Left cardiac atrium (tissue), 4 donors: ENCODE measurements around the gene WNT7B. TPM values are rescaled to one million over a fixed set of nuclear protein-coding genes. Genes with fewer than 3 reads are reported as not detected.

Experiments
- ATAC-seq, 2 donors: fragments of 200-7000 bp; cut with Tn5 transposase; one replicate each; pipeline ENCODE4 v1.9.1; 2020; ENCODE audit warnings: mild to moderate bottlenecking in 2 of 2, moderate library complexity in 2 of 2
- DNase-seq: peaks from one replicate; pipeline ENCODE4 v3.0.0-alpha.2; 2020
- intact Hi-C, 2 donors: fragments of 100-400 bp; cut with DNase I; formaldehyde crosslinking; loops; one replicate each; pipeline versions ENCODE4 v1.14.1 to v1.15.1; 2022 to 2023
- total RNA-seq, 2 donors: library from RNA; stranded (reverse); fragmentation: NEBNext Ultra II Directional; extraction: Animal tissue kit (Norgen Biotek cat#: 25700); gene quantifications; one replicate each; pipeline ENCODE4 v1.2.1, GENCODE V29; 2021
- donor health status: DM: no; HTN: yes; CAD: no.
- donor health status: DM: no; HTN: yes; CAD: no; lungs with severe emphysema.
- donor health status: DM: yes; HTN: yes; CAD: no.
- donor health status: Dilated cardiomyopathy.

WNT7B gene
- total RNA-seq, 2 donors from 2014 or later = not detected

- DNase-seq (peak; percentile 15), ATAC-seq (no peak)
- intact Hi-C loops = loop anchor here in 1 of 2 donors (10.0 kb wide), 1 partner anchor 316 kb away; no protein-coding TSS in a partner anchor
Measured at GRCh38 chr22:45998638-45999378, 21.8 kb upstream of the WNT7B start.

GRCh38 chr22:45997777-45998637 is 21.0 kb upstream of the WNT7B start:
- ATAC-seq = peak; percentile 25 to 41
- intact Hi-C loops = loop anchor here in 1 of 2 donors (10.0 kb wide), 1 partner anchor 317 kb away; no protein-coding TSS in a partner anchor
- peak; percentile 26 for DNase-seq

GRCh38 chr22:45997077-45997776 is 20.3 kb upstream of the WNT7B start:
- intact Hi-C loops = loop anchor here in 1 of 2 donors (10.0 kb wide), 1 partner anchor 318 kb away; no protein-coding TSS in a partner anchor
- DNase-seq (peak; percentile 92), ATAC-seq (peak; percentile 87)

DNA sequence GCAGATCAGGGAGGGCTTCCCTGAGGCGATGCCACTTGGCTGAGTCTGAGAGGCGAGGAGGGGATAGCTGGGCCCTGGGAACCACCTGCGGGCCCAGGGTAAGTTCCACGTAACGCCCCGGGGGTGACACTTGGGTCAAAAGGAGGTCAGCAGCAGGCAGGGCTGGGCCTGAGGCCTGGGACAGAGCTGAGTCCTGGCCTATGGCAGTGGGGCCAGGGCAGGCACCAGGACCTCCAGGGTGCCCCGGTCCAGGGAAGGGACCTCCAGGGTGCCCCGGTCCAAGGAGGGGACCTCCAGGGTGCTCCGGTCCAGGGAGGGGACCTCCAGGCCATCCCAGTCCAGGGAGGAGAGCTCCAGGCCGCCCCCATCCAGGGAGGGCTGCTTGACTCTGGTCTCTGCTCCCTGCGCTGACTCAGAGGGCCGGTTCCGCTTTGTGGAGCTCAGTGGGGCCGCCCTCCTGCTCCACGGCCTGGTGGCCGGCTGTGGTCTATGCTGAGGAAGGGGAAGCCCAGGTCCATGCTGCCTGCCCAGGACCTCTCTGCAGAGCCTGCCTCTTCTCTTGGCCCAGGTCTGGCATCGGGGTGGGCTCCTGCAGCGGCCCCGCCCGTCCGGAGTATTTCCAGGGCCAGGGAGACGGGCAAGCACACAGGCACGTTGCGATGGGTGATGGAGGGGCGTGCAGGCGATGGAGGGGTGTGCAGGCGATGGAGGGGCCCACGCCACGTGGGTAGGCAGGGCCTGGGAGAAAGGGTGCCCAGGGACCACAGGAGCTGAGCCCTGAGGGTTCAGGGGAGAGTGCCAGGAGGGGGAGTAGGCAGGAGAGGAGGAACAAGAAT is 19.5 kb upstream of the WNT7B start:
- peak; percentile 20 to 64 for ATAC-seq
- intact Hi-C loops = loop anchor here in 1 of 2 donors (10.0 kb wide), 1 partner anchor 318 kb away; no protein-coding TSS in a partner anchor
- DNase-seq = peak; percentile 79

DNA sequence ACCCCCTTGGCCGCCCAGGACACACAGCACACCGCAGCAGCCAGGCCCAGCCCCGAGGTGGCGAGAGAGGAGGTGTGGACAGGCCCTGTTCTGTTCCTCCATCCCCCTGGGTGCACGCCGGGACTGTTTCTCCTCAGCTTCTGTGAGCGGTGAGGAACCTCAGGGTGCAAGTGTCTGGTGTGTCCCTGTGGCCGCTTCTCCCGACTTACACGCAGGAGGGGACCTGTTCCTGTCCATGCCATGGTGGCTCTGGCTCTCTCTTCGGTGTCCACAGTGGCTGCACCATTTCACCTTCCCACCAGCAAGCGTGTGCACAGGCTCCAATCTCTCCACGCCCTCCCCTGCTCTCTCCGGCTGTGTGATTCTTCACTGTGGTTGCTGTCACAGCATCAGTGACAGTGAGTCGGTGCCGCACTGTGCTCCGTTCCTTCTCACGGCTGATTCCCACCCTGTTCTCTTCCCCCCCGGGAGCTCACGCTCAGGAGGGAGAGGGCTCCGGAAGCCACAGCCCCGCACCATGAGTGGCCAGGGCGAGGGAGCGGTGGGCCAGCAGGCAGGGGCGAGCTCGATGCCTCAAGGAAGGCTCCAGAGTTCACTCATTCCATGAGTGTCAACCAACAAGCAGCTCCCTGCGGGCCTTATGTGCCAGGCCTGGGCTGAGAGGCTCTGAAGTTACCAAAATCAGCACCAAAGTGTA is 18.6 kb upstream of the WNT7B start:
- ATAC-seq (no peak), DNase-seq (peak; percentile 26)
- intact Hi-C loops = loop anchor here (1.0 to 10.0 kb wide), 2 partner anchors 121 to 319 kb away; no protein-coding TSS in a partner anchor

- DNase-seq = peak; percentile 85
- intact Hi-C loops = loop anchor here (1.0 to 10.0 kb wide), 3 partner anchors 122 to 320 kb away; no protein-coding TSS in a partner anchor
- peak; percentile 37 to 49 for ATAC-seq
Measured at GRCh38 chr22:45994491-45995404, 17.8 kb upstream of the WNT7B start.

GRCh38 chr22:45993841-45994240 is 16.9 kb upstream of the WNT7B start:
- DNase-seq = no peak

DNA sequence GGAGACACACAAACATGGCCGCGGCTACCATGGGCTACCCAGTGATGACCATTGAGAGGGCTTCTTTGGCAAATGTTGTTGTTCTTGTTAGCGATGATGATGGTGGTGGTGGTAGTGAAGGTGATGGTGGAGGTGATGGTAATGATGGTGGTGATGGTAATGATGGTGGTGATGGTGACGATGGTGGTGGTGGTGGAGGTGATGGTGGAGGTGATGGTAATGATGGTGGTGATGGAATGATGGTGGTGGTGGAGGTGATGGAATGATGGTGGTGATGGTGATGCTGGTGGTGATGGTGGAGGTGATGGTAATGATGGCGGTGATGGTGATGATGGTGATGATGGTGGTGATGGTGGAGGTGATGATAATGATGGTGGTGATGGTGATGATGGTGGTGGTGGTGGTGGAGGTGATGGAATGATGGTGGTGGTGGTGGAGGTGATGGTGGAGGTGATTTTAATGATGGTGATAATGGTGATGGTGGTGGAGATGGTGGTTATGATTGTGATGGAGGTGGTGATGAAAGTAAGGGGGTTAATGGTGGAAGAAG is 16.3 kb upstream of the WNT7B start:
- DNase-seq (no peak), ATAC-seq (no peak)
- intact Hi-C loops = loop anchor here (5.0 to 10.0 kb wide), 2 partner anchors 319 to 322 kb away; no protein-coding TSS in a partner anchor

More at GRCh38 chr22:45993841-45994240, 16.9 kb upstream of the WNT7B start:
- no peak for ATAC-seq
- intact Hi-C loops = loop anchor here (5.0 to 10.0 kb wide), 2 partner anchors 318 to 321 kb away; no protein-coding TSS in a partner anchor

DNA sequence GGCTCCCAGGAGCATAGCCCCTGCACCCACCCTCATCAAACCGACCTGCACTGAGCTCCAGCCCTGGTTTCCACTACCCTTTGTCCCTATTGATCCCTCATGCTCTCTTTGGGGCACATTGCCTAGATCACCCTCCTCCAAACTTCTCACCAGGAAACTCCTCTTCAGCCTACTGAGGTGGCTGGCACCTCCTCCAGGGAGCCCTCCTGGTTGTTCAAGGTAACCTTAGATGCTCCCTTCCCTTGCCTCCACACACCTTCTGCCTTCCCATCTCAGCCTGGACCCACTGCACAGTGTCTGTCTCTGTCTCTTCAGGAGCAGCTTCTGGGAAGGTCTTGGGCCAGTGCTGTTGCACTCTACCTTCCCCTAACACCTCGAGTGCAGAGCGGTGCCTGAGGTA is 15.8 kb upstream of the WNT7B start:
- DNase-seq = no peak
- intact Hi-C loops = loop anchor here (5.0 to 10.0 kb wide), 2 partner anchors 320 to 322 kb away; no protein-coding TSS in a partner anchor
- no peak for ATAC-seq

DNA sequence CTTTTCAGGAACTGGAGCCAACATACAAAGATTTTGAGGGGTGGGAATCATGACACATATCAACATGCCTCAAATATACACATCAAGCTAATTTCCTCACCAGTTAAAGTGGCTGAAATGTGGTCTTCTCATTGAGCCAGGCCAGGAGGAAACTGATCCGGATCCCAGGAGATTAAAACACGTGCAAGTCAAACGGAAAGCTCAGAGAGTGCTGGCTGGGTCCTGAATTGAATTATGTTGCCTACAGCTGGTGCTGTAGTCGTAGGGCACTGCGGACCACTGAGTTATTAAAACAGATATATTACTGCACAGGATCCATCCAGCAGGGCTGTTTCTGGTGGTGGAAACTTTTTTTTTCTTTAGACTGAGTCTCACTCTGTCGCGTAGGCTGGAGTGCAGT is 14.1 kb upstream of the WNT7B start:
- intact Hi-C loops = loop anchor here (5.0 to 10.0 kb wide), 2 partner anchors 321 to 324 kb away; no protein-coding TSS in a partner anchor
- ATAC-seq (no peak), DNase-seq (no peak)

DNA sequence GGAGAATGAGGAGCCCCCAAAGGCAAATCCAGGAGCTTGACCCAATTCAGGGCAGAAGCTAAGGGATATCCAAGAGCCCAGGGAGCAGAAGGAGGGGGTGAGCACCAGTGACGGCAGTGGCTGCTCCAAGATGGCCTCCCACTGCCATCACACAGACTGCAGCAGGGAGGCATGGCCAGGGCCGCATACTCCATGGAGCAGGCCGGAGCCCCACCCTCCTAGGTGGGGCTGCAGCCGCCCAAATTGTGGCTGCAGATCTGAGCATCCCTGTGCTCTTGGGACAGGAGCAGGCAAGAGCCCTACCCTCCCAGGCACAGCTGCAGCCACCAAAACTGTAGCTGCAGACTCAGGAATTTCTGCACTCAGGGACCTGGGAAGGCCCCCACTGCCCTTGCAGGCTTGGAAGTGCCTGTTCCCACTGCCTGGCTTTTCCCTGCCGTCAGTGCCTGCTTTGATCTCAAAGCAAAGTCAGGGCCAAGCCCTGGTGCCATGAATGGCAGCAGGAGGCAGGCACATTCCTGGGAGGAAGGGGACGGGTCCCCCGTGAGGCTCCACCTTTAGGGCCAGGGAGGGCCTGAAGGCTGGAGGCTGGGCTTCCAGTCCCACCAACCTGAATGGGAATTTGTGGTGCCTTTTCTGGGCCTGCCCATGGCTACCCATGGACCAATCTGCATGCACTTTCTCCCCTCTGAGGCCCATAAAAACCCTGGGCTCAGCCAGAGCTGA is 10.3 kb upstream of the WNT7B start:
- ATAC-seq = no peak

DNA sequence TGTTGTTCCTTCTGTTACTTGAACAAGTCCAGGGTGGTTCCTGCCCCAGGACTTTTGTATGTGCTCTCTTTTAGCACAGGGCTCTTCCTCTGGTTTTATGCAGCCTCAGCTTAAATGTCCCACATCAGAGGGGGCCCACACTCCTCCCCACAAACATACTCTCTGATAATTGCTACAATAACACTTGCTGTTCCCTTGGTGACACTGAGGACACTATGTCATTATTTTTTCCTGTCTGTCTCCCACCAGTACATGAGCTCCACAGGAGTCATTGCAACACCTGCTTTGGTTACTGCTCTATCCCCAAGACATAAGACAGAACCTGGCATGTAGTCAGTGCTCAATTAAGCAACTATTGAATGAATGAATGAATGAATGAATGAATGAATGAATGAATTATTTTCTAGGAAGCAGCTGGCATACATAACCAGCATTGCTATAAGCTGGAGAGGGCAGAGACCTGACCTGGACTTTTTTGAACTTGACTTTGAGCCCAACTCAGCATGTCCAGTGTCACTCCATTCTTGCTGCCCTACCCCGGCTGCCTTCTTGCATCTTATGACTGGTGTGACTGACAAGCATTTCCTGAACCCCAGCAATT is 7.5 kb upstream of the WNT7B start:
- DNase-seq = no peak
- ATAC-seq = no peak
- intact Hi-C loops = no loop called here

More for the DNA sequence above, 10.3 kb upstream of the WNT7B start:
- no peak for DNase-seq
- intact Hi-C loops = no loop called here

- no peak for ATAC-seq
- no peak for DNase-seq
- intact Hi-C loops = no loop called here
Measured at GRCh38 chr22:45983797-45984196, 6.8 kb upstream of the WNT7B start.

DNA sequence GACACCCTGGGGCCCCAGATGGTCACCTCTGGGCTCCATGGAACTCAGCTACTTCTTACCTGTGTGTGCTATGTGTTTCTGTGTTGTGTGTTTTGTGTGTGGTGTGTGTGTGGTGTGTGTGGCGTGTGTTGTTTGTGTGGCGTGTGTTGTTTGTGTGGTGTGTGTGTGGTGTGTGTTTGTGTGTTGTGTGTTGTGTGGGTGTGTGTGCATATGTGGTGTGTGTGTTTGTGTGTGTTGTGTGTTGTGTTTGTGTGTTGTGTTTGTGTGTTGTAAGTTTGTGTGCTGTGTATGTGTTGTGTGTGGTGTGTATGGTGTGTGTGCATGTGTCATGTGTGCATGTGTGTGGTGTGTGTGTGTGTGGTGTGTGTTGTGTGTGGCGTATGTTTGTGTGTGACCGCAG is 3.8 kb upstream of the WNT7B start:
- intact Hi-C loops = no loop called here
- no peak for ATAC-seq
- no peak for DNase-seq

DNA sequence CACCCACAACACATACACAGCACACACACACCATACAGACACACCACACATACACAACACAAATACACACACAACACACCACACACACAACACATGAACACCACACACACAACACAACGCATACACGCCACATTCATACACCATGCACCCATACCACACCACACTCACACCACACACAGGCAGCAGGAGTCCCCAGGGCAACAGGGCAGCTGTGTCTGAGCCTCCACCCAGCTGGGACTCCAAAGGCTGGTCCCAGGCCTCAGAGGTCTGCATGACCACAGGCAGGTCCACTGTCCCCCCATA is 3.3 kb upstream of the WNT7B start:
- DNase-seq = no peak
- intact Hi-C loops = no loop called here
- no peak for ATAC-seq
